Glomerular visceral epithelial cell (primary cell): ENCODE measurements around the gene LSM3.

ENCODE experiments used
- DNase-seq: peaks from one replicate; pipeline ENCODE4 v3.0.0-alpha.2; 2016; ENCODE audit errors: extremely low spot score

The LSM3 gene

GRCh38 chr3:14157951-14158350 is 20.7 kb upstream of the LSM3 start:
- no peak for DNase-seq

GRCh38 chr3:14158370-14158769 is 20.2 kb upstream of the LSM3 start:
- DNase-seq: no peak

DNA sequence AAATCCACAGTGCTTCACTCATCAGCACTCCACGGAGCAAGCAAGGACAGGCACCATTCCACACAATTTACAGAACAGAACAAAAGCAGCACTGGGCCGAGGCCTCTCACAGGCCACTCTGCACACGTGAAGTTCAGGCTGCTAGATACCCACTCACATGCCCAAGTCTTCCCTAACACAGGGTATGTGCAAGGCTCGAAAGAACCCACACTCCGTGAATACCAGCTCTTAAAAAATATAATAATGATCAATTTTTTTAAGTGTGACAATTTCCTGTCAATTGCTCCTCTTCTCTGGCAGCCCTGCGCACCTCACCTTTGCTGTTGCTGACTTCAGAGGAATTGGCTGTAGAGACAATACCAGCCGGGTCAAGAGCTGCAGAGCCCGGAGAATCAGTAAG is 19.2 kb upstream of the LSM3 start:
- DNase-seq: no peak

GRCh38 chr3:14161282-14161681 is 17.3 kb upstream of the LSM3 start:
- no peak for DNase-seq

DNA sequence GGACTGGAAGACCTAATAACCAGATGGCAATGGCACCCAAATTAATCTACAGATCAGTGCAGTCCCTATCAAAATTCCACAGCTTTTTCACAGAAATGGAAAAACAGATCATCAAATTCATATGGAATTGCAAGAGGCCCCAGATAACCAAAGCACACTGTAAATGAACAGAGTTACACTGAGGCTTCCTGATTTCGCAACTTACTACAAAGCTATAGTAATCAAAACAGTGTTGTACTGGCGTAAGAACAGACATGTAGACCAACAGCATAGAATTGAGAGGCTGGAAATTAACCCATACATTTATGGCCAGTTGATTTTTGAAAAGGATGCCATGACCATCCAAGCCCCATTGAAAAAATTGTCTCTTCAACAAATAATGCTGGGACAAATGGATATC is 16.4 kb upstream of the LSM3 start:
- DNase-seq: no peak

DNA sequence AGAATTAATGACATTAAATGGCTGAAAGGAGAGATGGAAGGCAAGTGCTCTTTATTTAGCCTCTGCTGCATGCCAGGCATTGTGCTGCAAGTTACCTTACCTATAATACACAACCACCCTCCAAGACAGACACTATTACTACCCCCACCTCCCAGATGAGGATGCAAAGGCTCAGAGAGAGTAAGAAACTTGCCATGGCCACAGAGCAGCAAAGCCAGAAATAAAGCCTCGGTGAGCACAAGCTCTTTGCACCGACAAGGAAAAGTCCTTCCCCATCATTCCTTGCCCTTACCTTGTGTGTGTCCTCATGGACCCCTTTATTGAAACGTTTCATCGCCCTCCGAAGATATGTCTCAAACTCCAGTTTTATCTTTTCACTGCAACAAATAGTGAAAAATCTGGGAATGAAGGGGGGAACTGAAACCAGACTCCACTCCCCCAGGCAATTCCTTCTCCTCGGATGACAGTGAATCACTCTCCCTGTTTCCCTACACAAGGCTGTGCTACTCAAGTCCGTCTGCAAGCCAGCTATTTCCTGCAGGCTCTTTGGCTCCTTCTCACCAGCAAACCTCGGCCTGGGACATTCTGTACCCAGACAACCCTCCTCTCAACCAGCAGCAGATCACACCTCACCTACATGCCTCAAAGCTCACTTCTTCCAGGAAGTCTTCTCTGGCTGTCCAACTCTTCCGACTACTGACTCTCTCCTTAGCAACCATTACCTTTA is 11.6 kb upstream of the LSM3 start:
- no peak for DNase-seq

DNA sequence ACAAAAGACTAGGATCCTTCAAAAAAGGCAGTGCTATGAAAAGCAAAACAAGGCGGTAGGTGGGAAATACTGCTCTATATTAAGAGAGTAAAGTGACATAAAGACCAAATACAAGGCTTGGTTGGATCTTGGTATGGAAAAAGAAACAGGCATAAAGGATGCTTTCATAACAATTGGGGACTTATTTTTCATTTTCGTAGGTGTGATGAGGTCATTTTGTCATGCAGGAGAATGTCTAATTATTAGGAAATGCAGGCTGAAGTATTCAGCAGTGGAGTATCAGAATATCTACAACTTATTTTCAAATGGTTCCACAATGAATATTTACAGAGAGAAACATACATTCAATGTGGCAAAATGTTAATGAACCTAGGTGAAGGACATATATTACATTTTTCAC is 9.2 kb upstream of the LSM3 start:
- DNase-seq: no peak

- DNase-seq: no peak
Observed at GRCh38 chr3:14169871-14170270, 8.7 kb upstream of the LSM3 start.

DNA sequence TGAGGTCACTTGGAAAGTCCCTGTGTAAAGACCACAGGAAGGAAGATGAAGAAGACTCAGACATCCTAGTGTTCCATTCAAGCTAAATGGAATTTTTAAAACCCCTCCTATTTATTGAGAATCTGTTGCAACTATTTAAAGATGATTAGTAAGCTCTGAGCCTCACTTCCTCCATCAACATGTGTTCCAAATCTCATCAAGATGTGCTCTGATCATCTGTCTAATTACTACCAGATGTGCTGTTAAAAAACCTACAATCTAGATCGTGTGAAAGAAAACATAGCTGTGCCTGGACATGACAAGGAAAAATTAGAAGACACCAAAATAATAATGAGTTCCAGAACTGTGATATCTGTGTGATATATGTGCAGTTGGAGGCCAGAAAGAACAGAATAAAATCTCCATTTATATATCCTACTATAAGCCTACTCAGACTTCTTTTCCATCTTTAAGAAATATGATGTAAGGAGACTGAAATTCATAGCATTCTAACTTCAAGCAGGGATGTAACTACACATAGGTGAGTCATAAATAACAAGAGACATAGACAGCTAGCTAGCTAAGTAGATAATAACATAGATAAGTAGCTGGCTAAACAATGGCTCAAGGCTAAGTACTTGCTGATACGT is 8.0 kb upstream of the LSM3 start:
- no peak for DNase-seq

DNA sequence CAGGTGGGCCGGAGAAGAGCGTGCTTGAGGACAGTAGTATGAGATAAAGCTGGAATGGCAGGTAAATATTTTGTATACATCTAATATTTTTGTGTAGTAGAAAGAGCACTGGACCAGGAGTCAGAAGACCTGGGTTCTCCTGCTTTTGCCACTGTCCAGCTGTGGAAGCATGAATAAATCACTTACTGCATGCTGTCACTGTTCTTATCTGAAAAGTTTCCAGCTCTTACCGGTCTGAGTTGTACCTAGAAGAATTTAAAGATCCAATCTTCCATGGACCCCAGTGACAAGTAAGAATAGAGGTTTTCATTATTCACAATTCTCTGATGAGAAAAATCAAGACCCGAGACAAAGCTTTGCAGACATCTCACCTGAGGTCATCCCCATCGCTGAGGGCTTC is 6.1 kb upstream of the LSM3 start:
- no peak for DNase-seq

GRCh38 chr3:14174483-14174882 is 4.1 kb upstream of the LSM3 start:
- no peak for DNase-seq

- DNase-seq: peak; percentile 40
Observed at GRCh38 chr3:14175383-14176037, 3.1 kb upstream of the LSM3 start.

- DNase-seq: peak; percentile 12
Observed at GRCh38 chr3:14177580-14178246, 904 bp upstream of the LSM3 start.

DNA sequence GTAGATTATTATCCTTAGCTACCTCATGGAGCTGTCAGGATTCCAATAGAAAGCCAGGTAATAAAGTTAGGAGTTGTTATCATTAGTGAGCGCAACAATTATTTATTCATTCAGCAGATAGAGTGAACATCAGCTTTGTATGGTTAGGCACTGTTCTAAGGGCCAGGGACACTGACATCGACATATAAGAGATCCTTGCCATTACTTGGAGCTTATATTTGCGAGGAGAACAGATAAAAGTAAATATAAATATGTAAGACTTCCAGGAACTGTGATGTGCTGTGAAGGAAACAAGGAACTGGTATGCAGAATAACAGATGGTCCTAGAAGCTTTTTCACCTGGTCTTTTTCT is 473 bp downstream of the LSM3 start:
- no peak for DNase-seq

DNA sequence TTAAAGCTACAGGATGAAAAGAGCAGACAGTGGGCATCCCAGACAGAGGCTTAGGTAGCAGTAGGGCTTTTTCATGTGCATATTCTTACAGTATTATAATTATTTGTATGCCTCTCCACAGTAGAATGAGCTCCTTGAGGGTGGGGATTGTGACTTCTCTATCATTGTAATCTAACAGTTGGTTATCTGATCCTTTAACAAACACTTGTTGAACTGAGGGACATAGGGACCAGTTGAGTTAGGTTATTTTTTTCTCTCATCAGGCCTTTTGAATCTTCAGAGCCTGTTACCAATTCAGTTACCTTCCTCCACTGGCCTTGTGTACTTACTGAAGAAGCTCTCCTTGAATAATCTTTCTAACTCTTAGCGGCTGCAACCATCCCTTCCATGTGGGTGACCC is 1.2 kb downstream of the LSM3 start:
- DNase-seq: no peak

DNA sequence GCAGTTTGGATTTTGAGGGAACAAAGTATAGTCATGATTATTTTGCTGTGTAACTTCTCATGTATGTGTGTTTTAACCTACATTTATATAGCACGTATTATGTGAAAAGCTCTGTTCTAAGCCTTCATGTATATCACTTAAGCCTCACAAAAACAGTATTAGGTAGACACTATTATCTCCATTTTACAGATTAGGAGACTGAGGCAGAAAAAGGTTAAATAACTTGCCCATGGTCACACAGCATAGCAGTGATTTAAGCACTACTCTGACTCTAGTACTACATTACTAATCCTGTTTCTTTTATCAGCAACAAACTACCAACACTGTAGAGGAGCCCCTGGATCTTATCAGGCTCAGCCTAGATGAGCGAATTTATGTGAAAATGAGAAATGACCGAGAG is 2.6 kb downstream of the LSM3 start:
- no peak for DNase-seq

GRCh38 chr3:14183015-14183577 is 4.5 kb downstream of the LSM3 start:
- no peak for DNase-seq

DNA sequence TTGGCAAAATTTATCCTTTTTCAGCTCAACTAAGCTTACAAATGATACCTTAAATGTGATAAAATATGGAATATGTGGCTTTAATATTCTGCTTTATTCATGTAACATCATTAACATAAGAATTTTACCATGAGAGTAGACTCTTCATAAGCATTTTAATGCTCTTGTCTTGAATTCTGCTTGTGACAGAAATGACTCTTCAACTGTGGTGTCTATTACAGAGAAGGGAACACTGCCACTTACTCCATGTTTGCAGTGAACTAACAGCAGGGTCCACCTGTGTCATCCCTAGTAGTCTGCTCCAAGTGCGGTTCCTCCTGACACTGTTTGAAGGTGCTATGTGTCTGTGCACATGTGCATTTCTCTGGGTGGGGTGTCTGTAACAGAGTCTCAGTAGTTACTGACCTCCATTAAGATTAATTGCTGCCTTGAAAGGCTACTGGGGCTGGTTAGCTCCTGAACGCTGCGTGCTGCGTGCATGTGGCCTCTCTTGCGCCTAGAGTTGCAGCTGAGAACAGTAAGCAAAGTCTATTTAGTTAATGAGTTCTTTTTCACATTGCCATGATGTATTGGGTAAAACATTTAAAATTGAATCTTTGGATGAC is 8.3 kb downstream of the LSM3 start:
- no peak for DNase-seq

GRCh38 chr3:14188041-14188754 is 9.6 kb downstream of the LSM3 start:
- DNase-seq: no peak

DNA sequence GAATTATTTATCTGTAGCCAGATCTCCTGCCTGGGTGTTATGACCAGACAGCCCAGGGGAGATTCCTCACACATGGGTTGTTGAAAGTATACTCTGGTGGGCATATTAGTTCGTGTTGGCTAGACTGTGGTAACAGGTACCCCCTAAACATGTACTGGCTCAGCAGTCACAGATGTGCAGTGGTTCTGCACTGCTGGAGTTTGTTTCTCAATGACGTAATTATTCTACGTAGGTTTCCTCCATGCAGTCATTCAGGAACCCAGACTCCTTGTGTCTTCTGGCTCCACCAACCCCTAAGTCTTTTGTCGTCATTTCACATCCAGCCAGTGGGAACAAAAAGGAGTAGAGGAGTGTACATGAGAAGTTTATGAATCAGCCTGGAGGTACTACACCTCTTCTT is 16.2 kb downstream of the LSM3 start:
- no peak for DNase-seq

- no peak for DNase-seq
Observed at GRCh38 chr3:14199641-14200040, 21.0 kb downstream of the LSM3 start.
